NCI-H2107 (cell line): ENCODE results near the gene COQ4.
"Not testable (repeated sequence)": the region's sequence is repeated elsewhere in the genome, so short reads cannot be mapped to it uniquely, and the experiment has no call there.

Experiments
- DNase-seq: peaks from one replicate; lab custom pipeline; 2025; lab: John Stamatoyannopoulos, UW

The COQ4 gene

GRCh38 chr9:128322404-128323211 is at the start of gene COQ4, which contains the start of gene TRUB2:
COQ4 (plus strand) TSS chr9:128322839; CDS start chr9:128322859, 20 bp downstream.
TRUB2 (minus strand) TSS chr9:128322447; CDS start chr9:128322408, 39 bp downstream.
- peak; percentile 91 for DNase-seq

- DNase-seq: no peak
Measured at GRCh38 chr9:128274245-128274644, 48.4 kb upstream of the COQ4 start.

- DNase-seq: no peak
Measured at GRCh38 chr9:128275198-128276007, 47.2 kb upstream of the COQ4 start, which contains the start of gene GOLGA2. GOLGA2 (minus strand) TSS chr9:128276007; CDS start chr9:128275976, 31 bp downstream.

- DNase-seq: peak; percentile 98
Measured at GRCh38 chr9:128276008-128276573, 46.5 kb upstream of the COQ4 start, which contains the start of gene SWI5. SWI5 (plus strand) TSS chr9:128276276.

GRCh38 chr9:128276574-128277270 is 45.9 kb upstream of the COQ4 start:
- no peak for DNase-seq

GRCh38 chr9:128279088-128280073 is 43.3 kb upstream of the COQ4 start:
- not testable (repeated sequence) for DNase-seq

GRCh38 chr9:128280084-128280622 is 42.5 kb upstream of the COQ4 start:
- no peak for DNase-seq

- no peak for DNase-seq
Measured at GRCh38 chr9:128282500-128282899, 40.1 kb upstream of the COQ4 start.

- no peak for DNase-seq
Measured at GRCh38 chr9:128285033-128285784, 37.4 kb upstream of the COQ4 start.

- no peak for DNase-seq
Measured at GRCh38 chr9:128286440-128286839, 36.2 kb upstream of the COQ4 start.

- no peak for DNase-seq
Measured at GRCh38 chr9:128288273-128289004, 34.2 kb upstream of the COQ4 start.

GRCh38 chr9:128292009-128292408 is 30.6 kb upstream of the COQ4 start:
- DNase-seq: no peak

- no peak for DNase-seq
Measured at GRCh38 chr9:128293091-128293490, 29.5 kb upstream of the COQ4 start.

GRCh38 chr9:128294142-128294541 is 28.5 kb upstream of the COQ4 start:
- no peak for DNase-seq

GRCh38 chr9:128296340-128297220 is 26.1 kb upstream of the COQ4 start:
- no peak for DNase-seq

- DNase-seq: no peak
Measured at GRCh38 chr9:128297221-128297773, 25.3 kb upstream of the COQ4 start.
